Activated naive CD8-positive, alpha-beta T cell (primary cell): ENCODE results near the gene ZNF536.
"Not testable (repeated sequence)": the region's sequence is repeated elsewhere in the genome, so short reads cannot be mapped to it uniquely, and the experiment has no call there.

Source experiments
- H3K27ac Mint-ChIP-seq: one replicate; pipeline ENCODE4 v1.8.0; 2021; ENCODE audit warnings: mixed read lengths
- H3K27me3 Mint-ChIP-seq: one replicate; pipeline ENCODE4 v1.8.0; 2021; ENCODE audit warnings: mixed read lengths
- H3K36me3 Mint-ChIP-seq: one replicate; pipeline ENCODE4 v1.8.0; 2021; ENCODE audit warnings: mixed read lengths
- H3K4me1 Mint-ChIP-seq: one replicate; pipeline ENCODE4 v1.8.0; 2021; ENCODE audit warnings: low read depth, mixed read lengths
- H3K4me3 Mint-ChIP-seq: one replicate; pipeline ENCODE4 v1.8.0; 2021; ENCODE audit warnings: mild to moderate bottlenecking, mixed read lengths
- H3K9me3 Mint-ChIP-seq: one replicate; pipeline ENCODE4 v1.8.0; 2021; ENCODE audit warnings: low read depth, mixed read lengths

The ZNF536 gene

GRCh38 chr19:30402436-30403202 is 30.4 kb downstream of the ZNF536 start:
- Mint-ChIP-seq H3K4me1 (no peaks in the 10 kb centered on the region), H3K4me3 (no peak overlapping the region), H3K36me3 (no peaks in the 10 kb centered on the region), H3K27me3 (peaks cover 2% of the 10 kb centered on the region), H3K9me3 (no peaks in the 10 kb centered on the region), H3K27ac (no peak overlapping the region)

GRCh38 chr19:30403203-30403985 is 31.2 kb downstream of the ZNF536 start:
- no peaks in the 10 kb centered on the region for H3K36me3 Mint-ChIP-seq
- peaks cover 2% of the 10 kb centered on the region for H3K27me3 Mint-ChIP-seq
- no peak overlapping the region for H3K27ac Mint-ChIP-seq
- no peaks in the 10 kb centered on the region for H3K4me1 Mint-ChIP-seq
- H3K9me3 Mint-ChIP-seq = no peaks in the 10 kb centered on the region
- no peak overlapping the region for H3K4me3 Mint-ChIP-seq

- H3K9me3 Mint-ChIP-seq = no peaks in the 10 kb centered on the region
- no peak overlapping the region for H3K4me3 Mint-ChIP-seq
- H3K27me3 Mint-ChIP-seq = peaks cover 2% of the 10 kb centered on the region
- H3K36me3 Mint-ChIP-seq = no peaks in the 10 kb centered on the region
- H3K4me1 Mint-ChIP-seq = no peaks in the 10 kb centered on the region
- H3K27ac Mint-ChIP-seq = no peak overlapping the region
Measured at GRCh38 chr19:30406220-30407067, 34.3 kb downstream of the ZNF536 start.

- no peaks in the 10 kb centered on the region for H3K4me1 Mint-ChIP-seq
- H3K27ac Mint-ChIP-seq = no peak overlapping the region
- peaks cover 2% of the 10 kb centered on the region for H3K27me3 Mint-ChIP-seq
- no peaks in the 10 kb centered on the region for H3K36me3 Mint-ChIP-seq
- no peak overlapping the region for H3K4me3 Mint-ChIP-seq
- no peaks in the 10 kb centered on the region for H3K9me3 Mint-ChIP-seq
Measured at GRCh38 chr19:30407068-30407709, 35.0 kb downstream of the ZNF536 start.

- H3K9me3 Mint-ChIP-seq = no peaks in the 10 kb centered on the region
- H3K36me3 Mint-ChIP-seq = no peaks in the 10 kb centered on the region
- H3K27me3 Mint-ChIP-seq = no peaks in the 10 kb centered on the region
- H3K4me1 Mint-ChIP-seq = no peaks in the 10 kb centered on the region
- no peak overlapping the region for H3K4me3 Mint-ChIP-seq
- no peak overlapping the region for H3K27ac Mint-ChIP-seq
Measured at GRCh38 chr19:30408734-30409301, 36.6 kb downstream of the ZNF536 start.

GRCh38 chr19:30411714-30412113 is 39.5 kb downstream of the ZNF536 start:
- H3K27ac Mint-ChIP-seq = no peak overlapping the region

GRCh38 chr19:30416375-30416774 is 44.2 kb downstream of the ZNF536 start:
- H3K36me3 Mint-ChIP-seq = no peaks in the 10 kb centered on the region
- no peaks in the 10 kb centered on the region for H3K9me3 Mint-ChIP-seq
- H3K27ac Mint-ChIP-seq = no peak overlapping the region
- H3K4me3 Mint-ChIP-seq = no peak overlapping the region
- H3K4me1 Mint-ChIP-seq = no peaks in the 10 kb centered on the region
- peaks cover 10% of the 10 kb centered on the region for H3K27me3 Mint-ChIP-seq

More at GRCh38 chr19:30411714-30412113, 39.5 kb downstream of the ZNF536 start:
- no peaks in the 10 kb centered on the region for H3K4me1 Mint-ChIP-seq
- peaks cover 2% of the 10 kb centered on the region for H3K27me3 Mint-ChIP-seq
- H3K4me3 Mint-ChIP-seq = no peak overlapping the region
- H3K36me3 Mint-ChIP-seq = no peaks in the 10 kb centered on the region
- no peaks in the 10 kb centered on the region for H3K9me3 Mint-ChIP-seq

- H3K4me1 Mint-ChIP-seq, H3K27ac Mint-ChIP-seq, H3K4me3 Mint-ChIP-seq, H3K27me3 Mint-ChIP-seq, H3K36me3 Mint-ChIP-seq, H3K9me3 Mint-ChIP-seq: not testable (repeated sequence)
Measured at GRCh38 chr19:30417166-30417565, 45.0 kb downstream of the ZNF536 start.

GRCh38 chr19:30419568-30420180 is 47.5 kb downstream of the ZNF536 start:
- H3K4me1 Mint-ChIP-seq = no peaks in the 10 kb centered on the region
- H3K27me3 Mint-ChIP-seq = peaks cover 10% of the 10 kb centered on the region
- no peak overlapping the region for H3K27ac Mint-ChIP-seq
- no peaks in the 10 kb centered on the region for H3K36me3 Mint-ChIP-seq
- H3K9me3 Mint-ChIP-seq = no peaks in the 10 kb centered on the region
- H3K4me3 Mint-ChIP-seq = no peak overlapping the region

- H3K4me3 Mint-ChIP-seq = no peak overlapping the region
- H3K27ac Mint-ChIP-seq = no peak overlapping the region
- H3K36me3 Mint-ChIP-seq = no peaks in the 10 kb centered on the region
- no peaks in the 10 kb centered on the region for H3K4me1 Mint-ChIP-seq
- peaks cover 10% of the 10 kb centered on the region for H3K27me3 Mint-ChIP-seq
- no peaks in the 10 kb centered on the region for H3K9me3 Mint-ChIP-seq
Measured at GRCh38 chr19:30420316-30420715, 48.1 kb downstream of the ZNF536 start.

- Mint-ChIP-seq H3K27me3 (peaks cover 10% of the 10 kb centered on the region), H3K4me3 (no peak overlapping the region), H3K36me3 (no peaks in the 10 kb centered on the region), H3K27ac (no peak overlapping the region), H3K9me3 (no peaks in the 10 kb centered on the region), H3K4me1 (no peaks in the 10 kb centered on the region)
Measured at GRCh38 chr19:30420881-30421280, 48.7 kb downstream of the ZNF536 start.

GRCh38 chr19:30421571-30421970 is 49.4 kb downstream of the ZNF536 start:
- Mint-ChIP-seq H3K4me1 (no peaks in the 10 kb centered on the region), H3K4me3 (no peak overlapping the region), H3K27me3 (peaks cover 8% of the 10 kb centered on the region), H3K9me3 (no peaks in the 10 kb centered on the region), H3K27ac (no peak overlapping the region), H3K36me3 (no peaks in the 10 kb centered on the region)

GRCh38 chr19:30423481-30423880 is 51.3 kb downstream of the ZNF536 start:
- Mint-ChIP-seq H3K36me3 (no peaks in the 10 kb centered on the region), H3K4me3 (no peak overlapping the region), H3K4me1 (no peaks in the 10 kb centered on the region)

More at GRCh38 chr19:30423481-30423880, 51.3 kb downstream of the ZNF536 start:
- H3K9me3 Mint-ChIP-seq = no peaks in the 10 kb centered on the region
- H3K27ac Mint-ChIP-seq = no peak overlapping the region
- peaks cover 3% of the 10 kb centered on the region for H3K27me3 Mint-ChIP-seq
